A549 (cell line): ENCODE results near the gene KRTAP10-8. TPM values are rescaled to one million over a fixed set of nuclear protein-coding genes. Genes with fewer than 3 reads are reported as not detected.

ENCODE experiments used
- ATAC-seq, 2 experiments: fragments of 200-7000 bp in 1 of 2; fragments of >200 bp in 1 of 2; cut with Nextera tagmentation in 1 of 2; cut with Tn5 transposase in 1 of 2; 3 replicates each; pipeline versions ENCODE4 v1.8.0 to v1.9.1; 2018 to 2020; ENCODE audit warnings: mild to moderate bottlenecking in 1 of 2, moderate library complexity in 1 of 2
- CTCF ChIA-PET: fragments of 300-600 bp; sonication (Branson Sonifier 250); formaldehyde crosslinking; extraction: SDS; loops from one replicate; lab custom pipeline; 2021; ENCODE audit warnings: antibody characterized with exemption, inconsistent platforms; lab: Yijun Ruan, JAX
- POLR2A ChIA-PET: fragments of 350-600 bp; formaldehyde crosslinking; extraction: SDS; loops from one replicate; lab custom pipeline; 2021; ENCODE audit warnings: antibody characterized with exemption, inconsistent platforms; lab: Yijun Ruan, JAX
- DNase-seq, 2 experiments: peaks; one replicate each; pipeline versions ENCODE4 v3.0.0 to v3.0.0-alpha.2; 2011 to 2016; ENCODE audit warnings: low read depth in 1 of 2, low spot score in 1 of 2
- FAIRE-seq: peaks from 2 replicates; lab custom pipeline; 2011; peaks lifted over from hg19 to GRCh38; lab: Jason Lieb, UNC
- H3K27ac ChIP-seq, 2 experiments: fragments of >200 bp; sonication (Bioruptor Twin); formaldehyde crosslinking; 3 replicates each; pipeline ENCODE4 v1.5.1; 2016 to 2017
- H3K4me1 ChIP-seq: fragments of >200 bp; sonication (Bioruptor Twin); formaldehyde crosslinking; 3 replicates; pipeline ENCODE4 v1.6.1; 2016
- H3K4me2 ChIP-seq: fragments of >200 bp; sonication (Bioruptor Twin); formaldehyde crosslinking; 3 replicates; pipeline ENCODE4 v1.6.1; 2016
- H3K4me3 ChIP-seq: fragments of >200 bp; sonication (Bioruptor Twin); formaldehyde crosslinking; 3 replicates; pipeline ENCODE4 v1.5.1; 2016
- H3K9me3 ChIP-seq: fragments of >200 bp; sonication (Bioruptor Twin); formaldehyde crosslinking; 3 replicates; pipeline ENCODE4 v1.6.1; 2016
- ATOH8 ChIP-seq: fragments of 250-450 bp; sonication (Bioruptor Pico); IDR thresholded peaks from 2 replicates; pipeline ENCODE4 v1.5.0; 2020; ENCODE audit warnings: low read depth, mild to moderate bottlenecking, moderate library complexity
- BCL3 ChIP-seq: fragments of >200 bp; sonication (Bioruptor Twin); formaldehyde crosslinking; IDR thresholded peaks from 3 replicates; pipeline ENCODE4 v1.6.1; 2016
- CHD2 ChIP-seq: fragments of 150-350 bp; IDR thresholded peaks from 2 replicates; pipeline ENCODE4 v1.6.1; 2014; ENCODE audit warnings: low read length; ENCODE audit not compliant: partially characterized antibody
- EHMT2 ChIP-seq: fragments of 200-600 bp; sonication (generic); IDR thresholded peaks from 2 replicates; pipeline ENCODE4 v1.6.1; 2016; ENCODE audit warnings: antibody characterized with exemption, low read depth, mild to moderate bottlenecking, moderate library complexity
- EP300 ChIP-seq, 2 experiments: fragments of >200 bp; sonication (Bioruptor Twin); formaldehyde crosslinking; IDR thresholded peaks; 2 replicates in 1 of 2; 3 replicates in 1 of 2; pipeline ENCODE4 v1.6.1; 2016 to 2017
- ESRRA ChIP-seq: fragments of 150-350 bp; IDR thresholded peaks from 2 replicates; pipeline ENCODE4 v1.6.1; 2014; ENCODE audit warnings: mild to moderate bottlenecking, low read length, borderline replicate concordance
- FOSL2 ChIP-seq, 2 experiments: fragments of 450-650 bp in 1 of 2; fragments of >200 bp in 1 of 2; sonication (Bioruptor Twin) in 1 of 2; formaldehyde crosslinking; IDR thresholded peaks; 2 replicates each; pipeline versions ENCODE4 v1.5.0 to v1.6.1; 2016 to 2020; ENCODE audit warnings: mild to moderate bottlenecking in 1 of 2, moderate library complexity in 1 of 2
- FOXS1 ChIP-seq: fragments of 250-450 bp; sonication (Bioruptor Pico); IDR thresholded peaks from 2 replicates; pipeline ENCODE4 v1.5.0; 2020; ENCODE audit warnings: mild to moderate bottlenecking, moderate library complexity
- JUN ChIP-seq, 2 experiments: fragments of >200 bp; sonication (Bioruptor Twin); formaldehyde crosslinking; IDR thresholded peaks; 2 replicates in 1 of 2; 3 replicates in 1 of 2; pipeline ENCODE4 v1.6.1; 2016 to 2017
- JUNB ChIP-seq: fragments of >200 bp; sonication (Bioruptor Twin); formaldehyde crosslinking; IDR thresholded peaks from 2 replicates; pipeline ENCODE4 v1.6.1; 2016
- MAZ ChIP-seq: fragments of 150-350 bp; IDR thresholded peaks from 2 replicates; pipeline ENCODE4 v1.6.1; 2014; ENCODE audit warnings: antibody characterized with exemption, low read depth, low read length, borderline replicate concordance
- MYC ChIP-seq: IDR thresholded peaks from 2 replicates; pipeline ENCODE4 v1.6.1; 2012; ENCODE audit warnings: mild to moderate bottlenecking, inconsistent platforms, low read length, improper control_type of control experiment, borderline replicate concordance
- NPAS2 ChIP-seq: fragments of 250-450 bp; sonication (Bioruptor Pico); IDR thresholded peaks from 2 replicates; pipeline ENCODE4 v1.8.0; 2022; ENCODE audit warnings: mild to moderate bottlenecking, moderate library complexity, borderline replicate concordance
- RARB ChIP-seq: fragments of 250-450 bp; sonication (Bioruptor Pico); IDR thresholded peaks from 2 replicates; pipeline ENCODE4 v1.8.0; 2021; ENCODE audit warnings: mild to moderate bottlenecking, moderate library complexity
- RCOR1 ChIP-seq: fragments of 150-350 bp; IDR thresholded peaks from 2 replicates; pipeline ENCODE4 v1.6.1; 2014; ENCODE audit warnings: antibody characterized with exemption, low read length, low read depth
- RNF2 ChIP-seq: fragments of 200-600 bp; sonication (generic); IDR thresholded peaks from 2 replicates; pipeline ENCODE4 v1.6.1; 2016; ENCODE audit warnings: low read depth, mild to moderate bottlenecking, antibody characterized with exemption, moderate library complexity, borderline replicate concordance
- SMC3 ChIP-seq: fragments of >200 bp; sonication (Bioruptor Twin); formaldehyde crosslinking; IDR thresholded peaks from 3 replicates; pipeline ENCODE4 v1.6.1; 2018; ENCODE audit warnings: inconsistent platforms
- TP53 ChIP-seq: fragments of 250-450 bp; sonication (Bioruptor Pico); IDR thresholded peaks from 2 replicates; pipeline ENCODE4 v1.5.0; 2021; ENCODE audit warnings: mild to moderate bottlenecking, moderate library complexity
- ZC3H11A ChIP-seq: fragments of 450-650 bp; IDR thresholded peaks from 2 replicates; pipeline ENCODE4 v1.6.1; 2014; ENCODE audit warnings: antibody characterized with exemption, mild to moderate bottlenecking
- ZNF302 ChIP-seq: fragments of 250-450 bp; sonication (Bioruptor Pico); IDR thresholded peaks from 2 replicates; pipeline ENCODE4 v1.9.0; 2021; ENCODE audit warnings: inconsistent platforms, mild to moderate bottlenecking, moderate library complexity
- WGBS: methylation state at CpG from one replicate; pipeline ENCODE4 v1.1.6; 2017; ENCODE audit errors: missing lambda C conversion rate; 5-methylcytosine and 5-hydroxymethylcytosine counted together
- polyA plus RNA-seq, 4 experiments: library from polyadenylated mRNA; depleted of rRNA in 3 of 4; stranded (reverse); fragments of >200 nt; fragmentation: RNase III in 1 of 4; extraction: RNeasy Plus Mini Kit Qiagen cat#74134 plus additional on column Dnase treatment in 1 of 4; gene quantifications; 2 replicates in 3 of 4; 3 replicates in 1 of 4; pipeline ENCODE4 v1.2.3, GENCODE V29; 2011 to 2017
- TF ChIP-seq, protein P1 (sequence below): fragments of >200 bp; sonication (Bioruptor Twin); formaldehyde crosslinking; IDR thresholded peaks from 3 replicates; pipeline ENCODE4 v1.5.1; 2016

Gene KRTAP10-8
- polyA plus RNA-seq, 2 of the 4 experiments (the other 2 are of a cell fraction): not detected

- FAIRE-seq: no peak
- Histone ChIP-seq H3K4me3 (no peak overlapping the region), H3K4me2 (no peak overlapping the region), H3K9me3 (peaks cover 4% of the 10 kb centered on the region; the same call in 2 of the 3 replicates), H3K4me1 (no peaks in the 10 kb centered on the region), H3K27ac (no peak overlapping the region)
- 41% methylated on average over 1 of the region's 1 CpG for WGBS
- TF ChIP-seq FOSL2 (IDR thresholded peaks at IDR 0.05) (no peak), FOSL2 (CRISPR knock-in tag; IDR thresholded peaks at IDR 0.05) (0 out of 2 replicates have a peak, but pooled peaks have one; percentile 6), CHD2 (no peak), BCL3 (no peak), TP53 (CRISPR knock-in tag) (no peak), FOXS1 (CRISPR knock-in tag) (no peak)
- no peak for DNase-seq
- no peak for ATAC-seq
- CTCF ChIA-PET: no interaction called here
- POLR2A ChIA-PET: no interaction called here
Measured at GRCh38 chr21:44566403-44566802, 45.5 kb upstream of the KRTAP10-8 start.

- FAIRE-seq: no peak
- ATAC-seq: no peak
- DNase-seq: no peak
- Histone ChIP-seq H3K9me3 (peaks cover 7% of the 10 kb centered on the region), H3K4me2 (no peak overlapping the region)
- 69% methylated on average over 17 of the region's 18 CpGs for WGBS
- CTCF ChIA-PET: no interaction called here
- no peak for TF ChIP-seq EP300 (IDR thresholded peaks at IDR 0.05)
- TF ChIP-seq, all 56 proteins: peak for 0
- H3K4me1 ChIP-seq: no peaks in the 10 kb centered on the region
- H3K4me3 ChIP-seq: no peak overlapping the region
- POLR2A ChIA-PET: no interaction called here
- H3K27ac ChIP-seq: no peak overlapping the region
Measured at GRCh38 chr21:44567481-44568171, 44.3 kb upstream of the KRTAP10-8 start.

DNA sequence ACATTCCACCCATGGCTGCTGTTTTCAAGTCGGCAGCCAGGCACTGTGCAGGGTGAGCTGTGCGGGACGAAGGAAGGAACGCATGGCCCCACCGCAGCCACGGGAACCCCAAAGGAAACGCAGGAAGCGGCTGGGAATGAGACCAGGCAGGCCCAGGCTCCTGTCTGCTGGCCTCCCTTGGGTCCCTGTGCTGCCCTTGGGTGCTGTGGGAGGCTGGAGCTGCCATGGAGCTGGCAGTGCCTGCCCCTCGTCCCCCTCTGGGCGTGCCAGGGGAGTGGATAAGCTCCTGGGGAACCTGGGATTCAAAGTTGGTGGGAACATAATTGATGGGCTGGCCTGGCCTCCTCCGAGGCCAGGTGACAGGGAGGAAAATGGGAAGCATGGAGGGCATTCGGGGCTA is 43.6 kb upstream of the KRTAP10-8 start:
- Histone ChIP-seq H3K27ac (no peak overlapping the region), H3K9me3 (peaks cover 7% of the 10 kb centered on the region), H3K4me1 (no peaks in the 10 kb centered on the region), H3K4me2 (no peak overlapping the region), H3K4me3 (no peak overlapping the region)
- POLR2A ChIA-PET: no interaction called here
- WGBS: 0% methylated on average over 1 of the region's 12 CpGs
- no peak for FAIRE-seq
- no peak for ATAC-seq
- DNase-seq: no peak
- TF ChIP-seq NPAS2 (CRISPR knock-in tag) (no peak), RNF2 (no peak), ATOH8 (CRISPR knock-in tag) (no peak), JUNB (no peak), FOXS1 (CRISPR knock-in tag) (no peak), RCOR1 (no peak), ZC3H11A (no peak), ZNF302 (CRISPR knock-in tag) (no peak), SMC3 (no peak), RARB (CRISPR knock-in tag) (no peak), ESRRA (no peak), JUN (IDR thresholded peaks at IDR 0.05) (no peak), EHMT2 (no peak), MYC (no peak), MAZ (no peak)
- TF ChIP-seq, protein P1, sequence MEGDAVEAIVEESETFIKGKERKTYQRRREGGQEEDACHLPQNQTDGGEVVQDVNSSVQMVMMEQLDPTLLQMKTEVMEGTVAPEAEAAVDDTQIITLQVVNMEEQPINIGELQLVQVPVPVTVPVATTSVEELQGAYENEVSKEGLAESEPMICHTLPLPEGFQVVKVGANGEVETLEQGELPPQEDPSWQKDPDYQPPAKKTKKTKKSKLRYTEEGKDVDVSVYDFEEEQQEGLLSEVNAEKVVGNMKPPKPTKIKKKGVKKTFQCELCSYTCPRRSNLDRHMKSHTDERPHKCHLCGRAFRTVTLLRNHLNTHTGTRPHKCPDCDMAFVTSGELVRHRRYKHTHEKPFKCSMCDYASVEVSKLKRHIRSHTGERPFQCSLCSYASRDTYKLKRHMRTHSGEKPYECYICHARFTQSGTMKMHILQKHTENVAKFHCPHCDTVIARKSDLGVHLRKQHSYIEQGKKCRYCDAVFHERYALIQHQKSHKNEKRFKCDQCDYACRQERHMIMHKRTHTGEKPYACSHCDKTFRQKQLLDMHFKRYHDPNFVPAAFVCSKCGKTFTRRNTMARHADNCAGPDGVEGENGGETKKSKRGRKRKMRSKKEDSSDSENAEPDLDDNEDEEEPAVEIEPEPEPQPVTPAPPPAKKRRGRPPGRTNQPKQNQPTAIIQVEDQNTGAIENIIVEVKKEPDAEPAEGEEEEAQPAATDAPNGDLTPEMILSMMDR: no peak
- TF ChIP-seq, all 56 proteins: peak for 0
- CTCF ChIA-PET: no interaction called here
